HG02884 (cell line): Measurements from ENCODE around the gene PLCB1.

Experiments used
- ATAC-seq: cut with Tn5 transposase; IDR thresholded peaks from one replicate; pipeline ENCODE4 v1.9.1; 2021; ENCODE audit warnings: mild to moderate bottlenecking, moderate library complexity; ENCODE audit not compliant: unreplicated experiment

PLCB1 gene

GRCh38 chr20:8578161-8578865 lies 446.2 kb downstream of the PLCB1 start:
- no peak for ATAC-seq

GRCh38 chr20:8579035-8579434 lies 447.0 kb downstream of the PLCB1 start:
- no peak for ATAC-seq

- no peak for ATAC-seq
Measured at GRCh38 chr20:8581446-8582183, 449.5 kb downstream of the PLCB1 start.

GRCh38 chr20:8583012-8583565 lies 451.0 kb downstream of the PLCB1 start:
- ATAC-seq: no peak

- no peak for ATAC-seq
Measured at GRCh38 chr20:8583566-8584043, 451.5 kb downstream of the PLCB1 start.

GRCh38 chr20:8587251-8587650 lies 455.2 kb downstream of the PLCB1 start:
- no peak for ATAC-seq

GRCh38 chr20:8587810-8588209 lies 455.7 kb downstream of the PLCB1 start:
- peak; percentile 65 for ATAC-seq

- no peak for ATAC-seq
Measured at GRCh38 chr20:8589956-8590355, 457.9 kb downstream of the PLCB1 start.

GRCh38 chr20:8600910-8601541 lies 469.0 kb downstream of the PLCB1 start:
- ATAC-seq: peak; percentile 14

GRCh38 chr20:8601542-8601912 lies 469.5 kb downstream of the PLCB1 start:
- ATAC-seq: peak; percentile 96

GRCh38 chr20:8602389-8603116 lies 470.5 kb downstream of the PLCB1 start:
- peak; percentile 77 for ATAC-seq

- ATAC-seq: no peak
Measured at GRCh38 chr20:8608470-8608869, 476.4 kb downstream of the PLCB1 start.

GRCh38 chr20:8616792-8617191 lies 484.7 kb downstream of the PLCB1 start:
- no peak for ATAC-seq

GRCh38 chr20:8621001-8621400 lies 488.9 kb downstream of the PLCB1 start:
- ATAC-seq: no peak

- ATAC-seq: no peak
Measured at GRCh38 chr20:8624046-8624445, 492.0 kb downstream of the PLCB1 start.

GRCh38 chr20:8624616-8625015 lies 492.6 kb downstream of the PLCB1 start:
- ATAC-seq: no peak

GRCh38 chr20:8627340-8628004 lies 495.4 kb downstream of the PLCB1 start:
- ATAC-seq: no peak

GRCh38 chr20:8631271-8631670 lies 499.2 kb downstream of the PLCB1 start:
- no peak for ATAC-seq

GRCh38 chr20:8633366-8633765 lies 501.3 kb downstream of the PLCB1 start:
- no peak for ATAC-seq

GRCh38 chr20:8635048-8635572 lies 503.0 kb downstream of the PLCB1 start:
- ATAC-seq: no peak
